Hepatocyte (in vitro differentiated cells): ENCODE results near the gene C5orf47. TPM values are rescaled to one million over a fixed set of nuclear protein-coding genes. Genes with fewer than 3 reads are reported as not detected.

ENCODE experiments used
- DNase-seq: peaks from one replicate; pipeline ENCODE4 v3.0.0-alpha.2; 2016; ENCODE audit warnings: low spot score
- H2AFZ ChIP-seq: fragments of 200-600 bp; sonication (generic); 2 replicates; pipeline ENCODE4 v1.6.0; 2016; ENCODE audit warnings: antibody characterized with exemption, mild to moderate bottlenecking
- H3K27ac ChIP-seq: fragments of 200-600 bp; sonication (generic); 2 replicates; pipeline ENCODE4 v1.5.1; 2016; ENCODE audit warnings: mild to moderate bottlenecking
- H3K27me3 ChIP-seq: fragments of 200-600 bp; sonication (generic); 2 replicates; pipeline ENCODE4 v1.6.1; 2016
- H3K36me3 ChIP-seq: fragments of 200-600 bp; sonication (generic); replicated peaks from 2 replicates; pipeline ENCODE4 v1.5.1; 2016; ENCODE audit warnings: low read depth; ENCODE audit not compliant: insufficient read depth
- H3K4me1 ChIP-seq: fragments of 200-600 bp; sonication (generic); 2 replicates; pipeline ENCODE4 v1.5.1; 2016; ENCODE audit warnings: mild to moderate bottlenecking, moderate library complexity; ENCODE audit not compliant: insufficient read depth
- H3K4me2 ChIP-seq: fragments of 200-600 bp; sonication (generic); 2 replicates; pipeline ENCODE4 v1.6.0; 2016
- H3K4me3 ChIP-seq: fragments of 200-600 bp; sonication (generic); 2 replicates; pipeline ENCODE4 v1.5.1; 2016; ENCODE audit warnings: mild to moderate bottlenecking
- H3K79me2 ChIP-seq: fragments of 200-600 bp; sonication (generic); 2 replicates; pipeline ENCODE4 v1.6.0; 2017; ENCODE audit warnings: mild to moderate bottlenecking
- H3K9me2 ChIP-seq: fragments of 200-600 bp; sonication (generic); replicated peaks from 2 replicates; pipeline ENCODE4 v1.6.0; 2017; ENCODE audit warnings: mild to moderate bottlenecking; ENCODE audit not compliant: insufficient read depth
- H3K9me3 ChIP-seq: fragments of 200-600 bp; sonication (generic); 2 replicates; pipeline ENCODE4 v1.5.1; 2016; ENCODE audit warnings: low read depth, mild to moderate bottlenecking
- H4K20me1 ChIP-seq: fragments of 200-600 bp; sonication (generic); 2 replicates; pipeline ENCODE4 v1.6.0; 2016; ENCODE audit warnings: mild to moderate bottlenecking; ENCODE audit not compliant: insufficient read depth, poor library complexity, severe bottlenecking
- EZH2 ChIP-seq: fragments of 200-600 bp; sonication (generic); IDR thresholded peaks from 2 replicates; pipeline ENCODE4 v1.6.1; 2016; ENCODE audit warnings: antibody characterized with exemption, mild to moderate bottlenecking, borderline replicate concordance
- EZH2phosphoT487 ChIP-seq: fragments of 200-600 bp; sonication (generic); IDR thresholded peaks from one replicate; pipeline ENCODE4 v1.6.1; 2018; ENCODE audit warnings: antibody characterized with exemption, mild to moderate bottlenecking, low read depth, moderate library complexity; ENCODE audit not compliant: unreplicated experiment, severe bottlenecking
- WGBS: methylation state at CpG from one replicate; pipeline ENCODE4 v1.1.6; 2016; ENCODE audit warnings: low lambda C conversion rate; ENCODE audit errors: missing lambda C conversion rate; 5-methylcytosine and 5-hydroxymethylcytosine counted together
- polyA plus RNA-seq: library from polyadenylated mRNA; unstranded; fragments of >200 nt; fragmentation: Nextera tagmentation; extraction: Ambion mirVana; gene quantifications from 2 replicates; pipeline ENCODE4 v1.2.1, GENCODE V29; 2016
- total RNA-seq: library from RNA; depleted of rRNA; stranded (reverse); fragments of >200 nt; gene quantifications from 2 replicates; pipeline ENCODE4 v1.2.3, GENCODE V29; 2014
- TF ChIP-seq, protein P1 (sequence below): fragments of 200-600 bp; sonication (generic); IDR thresholded peaks from 2 replicates; pipeline ENCODE4 v1.5.1; 2016; ENCODE audit warnings: antibody characterized with exemption, mild to moderate bottlenecking; ENCODE audit not compliant: poor library complexity

Gene C5orf47
- total and polyA plus RNA-seq, 2 experiments from 2014 or later: 0.07 to 0.28 TPM

GRCh38 chr5:173950829-173951228 is 38.1 kb upstream of the C5orf47 start:
- Histone ChIP-seq H3K4me1 (peaks cover 16% of the 10 kb centered on the region), H3K36me3 (no peaks in the 10 kb centered on the region), H3K4me3 (no peak overlapping the region), H3K4me2 (no peak overlapping the region), H3K79me2 (no peaks in the 10 kb centered on the region), H3K9me3 (no peaks in the 10 kb centered on the region), H3K9me2 (no peaks in the 10 kb centered on the region), H3K27me3 (no peaks in the 10 kb centered on the region), H3K27ac (no peak overlapping the region), H4K20me1 (no peaks in the 10 kb centered on the region), H2AFZ (no peak overlapping the region)
- TF ChIP-seq EZH2phosphoT487 (no peak), EZH2 (no peak)
- TF ChIP-seq, protein P1, sequence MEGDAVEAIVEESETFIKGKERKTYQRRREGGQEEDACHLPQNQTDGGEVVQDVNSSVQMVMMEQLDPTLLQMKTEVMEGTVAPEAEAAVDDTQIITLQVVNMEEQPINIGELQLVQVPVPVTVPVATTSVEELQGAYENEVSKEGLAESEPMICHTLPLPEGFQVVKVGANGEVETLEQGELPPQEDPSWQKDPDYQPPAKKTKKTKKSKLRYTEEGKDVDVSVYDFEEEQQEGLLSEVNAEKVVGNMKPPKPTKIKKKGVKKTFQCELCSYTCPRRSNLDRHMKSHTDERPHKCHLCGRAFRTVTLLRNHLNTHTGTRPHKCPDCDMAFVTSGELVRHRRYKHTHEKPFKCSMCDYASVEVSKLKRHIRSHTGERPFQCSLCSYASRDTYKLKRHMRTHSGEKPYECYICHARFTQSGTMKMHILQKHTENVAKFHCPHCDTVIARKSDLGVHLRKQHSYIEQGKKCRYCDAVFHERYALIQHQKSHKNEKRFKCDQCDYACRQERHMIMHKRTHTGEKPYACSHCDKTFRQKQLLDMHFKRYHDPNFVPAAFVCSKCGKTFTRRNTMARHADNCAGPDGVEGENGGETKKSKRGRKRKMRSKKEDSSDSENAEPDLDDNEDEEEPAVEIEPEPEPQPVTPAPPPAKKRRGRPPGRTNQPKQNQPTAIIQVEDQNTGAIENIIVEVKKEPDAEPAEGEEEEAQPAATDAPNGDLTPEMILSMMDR: no peak
- DNase-seq: no peak
- WGBS: 43% methylated on average over 2 of the region's 2 CpGs

DNA sequence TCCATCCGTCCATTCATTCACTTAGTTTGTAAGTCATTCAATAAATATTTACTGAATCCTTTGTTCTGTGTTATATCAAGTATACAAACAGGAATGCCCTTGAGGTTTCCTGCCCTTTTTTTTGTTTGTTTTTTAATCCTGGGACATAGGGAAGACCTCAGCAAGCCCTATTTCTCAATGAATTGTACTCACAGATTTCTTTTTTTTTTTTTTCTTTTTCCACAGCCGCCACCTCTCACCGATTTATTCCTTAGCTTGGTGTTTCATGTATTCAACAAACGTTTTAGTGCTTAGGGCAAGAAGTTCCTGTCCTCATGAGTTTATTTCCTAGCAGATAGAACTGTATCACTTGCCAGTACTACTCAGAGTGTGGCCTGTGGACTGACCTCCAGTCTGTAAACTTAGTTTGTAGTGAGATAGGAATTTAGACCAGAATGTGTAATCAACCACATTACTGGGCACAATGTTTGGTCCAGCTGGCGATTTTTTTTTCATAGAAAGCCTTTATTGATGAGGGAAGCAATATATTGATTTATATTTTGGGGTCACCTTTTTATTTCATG is 35.4 kb upstream of the C5orf47 start:
- Histone ChIP-seq H4K20me1 (no peaks in the 10 kb centered on the region), H3K27me3 (no peaks in the 10 kb centered on the region), H3K4me2 (no peak overlapping the region), H3K79me2 (no peaks in the 10 kb centered on the region), H3K9me2 (no peaks in the 10 kb centered on the region), H3K27ac (peak overlapping the region; percentile 91), H3K4me1 (peaks cover 8% of the 10 kb centered on the region), H2AFZ (no peak overlapping the region), H3K4me3 (no peak overlapping the region), H3K9me3 (no peaks in the 10 kb centered on the region), H3K36me3 (no peaks in the 10 kb centered on the region)
- DNase-seq: no peak
- TF ChIP-seq EZH2phosphoT487: no peak
- TF ChIP-seq, protein P1: no peak
- TF ChIP-seq EZH2: no peak
- 67% methylated on average over 5 of the region's 5 CpGs for WGBS

- Histone ChIP-seq H3K27ac (peak overlapping the region; percentile 91), H3K9me3 (no peaks in the 10 kb centered on the region), H3K4me2 (peak overlapping the region; percentile 5), H3K4me1 (peaks cover 8% of the 10 kb centered on the region), H3K79me2 (no peaks in the 10 kb centered on the region), H3K4me3 (no peak overlapping the region), H2AFZ (no peak overlapping the region), H3K9me2 (no peaks in the 10 kb centered on the region), H4K20me1 (no peaks in the 10 kb centered on the region), H3K36me3 (no peaks in the 10 kb centered on the region), H3K27me3 (no peaks in the 10 kb centered on the region)
- TF ChIP-seq EZH2 (no peak), EZH2phosphoT487 (no peak)
- peak; percentile 74 for DNase-seq
- 52% methylated on average over 6 of the region's 6 CpGs for WGBS
Observed at GRCh38 chr5:173954671-173955521, 34.1 kb upstream of the C5orf47 start.

- no peaks in the 10 kb centered on the region for H3K9me3 ChIP-seq
- no peaks in the 10 kb centered on the region for H4K20me1 ChIP-seq
- DNase-seq: no peak
- no peak overlapping the region for H3K27ac ChIP-seq
- TF ChIP-seq EZH2 (no peak), EZH2phosphoT487 (no peak)
- TF ChIP-seq, protein P1: no peak
- no peak overlapping the region for H2AFZ ChIP-seq
- peaks cover 3% of the 10 kb centered on the region for H3K4me1 ChIP-seq
- no peaks in the 10 kb centered on the region for H3K36me3 ChIP-seq
- H3K27me3 ChIP-seq: no peaks in the 10 kb centered on the region
- no peak overlapping the region for H3K4me3 ChIP-seq
- H3K79me2 ChIP-seq: no peaks in the 10 kb centered on the region
- H3K4me2 ChIP-seq: no peak overlapping the region
- WGBS: 44% methylated on average over 2 of the region's 2 CpGs
- no peaks in the 10 kb centered on the region for H3K9me2 ChIP-seq
Observed at GRCh38 chr5:173960986-173961385, 28.0 kb upstream of the C5orf47 start.
